Adrenal gland (tissue), 5 donors: ENCODE results near the gene GATA3.

ENCODE experiments used
- CTCF ChIP-seq, 6 experiments: fragments of 450-650 bp in 4 of 6; fragments of 200-600 bp in 2 of 6; sonication (generic) in 1 of 6; IDR thresholded peaks; 1 replicate in 5 of 6; 2 replicates in 1 of 6; pipeline versions ENCODE4 v1.5.1 to v1.8.0; 2016 to 2021; ENCODE audit warnings: antibody characterized with exemption in 6 of 6, mild to moderate bottlenecking in 2 of 6, moderate library complexity in 1 of 6
- POLR2A ChIP-seq, 2 donors: fragments of 450-650 bp; IDR thresholded peaks; one replicate each; pipeline ENCODE4 v1.6.1; 2017; ENCODE audit warnings: antibody characterized with exemption in 2 of 2, mild to moderate bottlenecking in 2 of 2, moderate library complexity in 1 of 2
- donor health status: DM: no; HTN: no; CAD: no.

GRCh38 chr10:8086315-8086714, 31.8 kb downstream of the GATA3 start:
- no peak for TF ChIP-seq CTCF (IDR thresholded peaks at IDR 0.05)
- no peak for TF ChIP-seq POLR2A (IDR thresholded peaks at IDR 0.05)
